Activated naive CD8-positive, alpha-beta T cell (primary cell): ENCODE results near the gene BMP8B.
"Not testable (repeated sequence)": the region's sequence is repeated elsewhere in the genome, so short reads cannot be mapped to it uniquely, and the experiment has no call there.

Experiments
- H3K27ac Mint-ChIP-seq: one replicate; pipeline ENCODE4 v1.8.0; 2021; ENCODE audit warnings: mixed read lengths
- H3K27me3 Mint-ChIP-seq: one replicate; pipeline ENCODE4 v1.8.0; 2021; ENCODE audit warnings: mixed read lengths
- H3K36me3 Mint-ChIP-seq: one replicate; pipeline ENCODE4 v1.8.0; 2021; ENCODE audit warnings: mixed read lengths
- H3K4me1 Mint-ChIP-seq: one replicate; pipeline ENCODE4 v1.8.0; 2021; ENCODE audit warnings: low read depth, mixed read lengths
- H3K4me3 Mint-ChIP-seq: one replicate; pipeline ENCODE4 v1.8.0; 2021; ENCODE audit warnings: mild to moderate bottlenecking, mixed read lengths
- H3K9me3 Mint-ChIP-seq: one replicate; pipeline ENCODE4 v1.8.0; 2021; ENCODE audit warnings: low read depth, mixed read lengths

The BMP8B gene

GRCh38 chr1:39791838-39792237 is 3.2 kb upstream of the BMP8B start:
- Mint-ChIP-seq H3K36me3 (no peaks in the 10 kb centered on the region), H3K27ac (no peak overlapping the region), H3K4me3 (no peak overlapping the region), H3K4me1 (peaks cover 11% of the 10 kb centered on the region), H3K27me3 (peaks cover 15% of the 10 kb centered on the region), H3K9me3 (no peaks in the 10 kb centered on the region)

DNA sequence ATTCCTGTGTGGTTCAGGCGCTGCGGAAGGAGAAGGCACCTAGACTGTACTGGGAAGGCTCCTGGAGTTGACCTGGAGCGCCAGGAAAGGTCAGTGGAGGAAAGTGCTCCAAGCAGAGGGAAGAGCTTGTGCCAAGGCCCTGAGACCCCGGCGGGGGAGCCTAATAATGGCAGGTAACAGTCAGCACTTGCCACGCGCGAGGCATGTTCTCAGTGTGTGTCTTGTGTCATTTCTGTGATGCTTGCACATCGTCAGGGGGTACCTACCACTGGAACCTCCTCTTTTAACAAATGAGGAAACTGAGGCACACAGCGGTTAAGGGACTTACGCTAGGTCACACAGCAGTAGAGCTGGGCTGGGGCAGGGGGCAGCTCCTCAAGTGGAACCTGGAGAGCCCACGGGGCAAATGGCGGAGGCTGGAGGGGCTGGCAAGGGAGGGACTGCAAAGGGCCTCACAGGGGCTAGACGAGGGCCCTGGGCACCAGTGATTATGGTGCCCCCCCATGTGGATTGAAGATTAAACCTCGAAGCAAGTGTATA is 976 bp upstream of the BMP8B start:
- H3K9me3 Mint-ChIP-seq: no peaks in the 10 kb centered on the region
- peak overlapping the region; percentile 55 for H3K27ac Mint-ChIP-seq
- peaks cover 15% of the 10 kb centered on the region for H3K27me3 Mint-ChIP-seq
- peaks cover 11% of the 10 kb centered on the region for H3K4me1 Mint-ChIP-seq
- H3K36me3 Mint-ChIP-seq: no peaks in the 10 kb centered on the region
- H3K4me3 Mint-ChIP-seq: peak overlapping the region; percentile 78

- Mint-ChIP-seq H3K27me3 (peaks cover 15% of the 10 kb centered on the region), H3K9me3 (no peaks in the 10 kb centered on the region), H3K36me3 (no peaks in the 10 kb centered on the region), H3K4me1 (peaks cover 11% of the 10 kb centered on the region), H3K27ac (no peak overlapping the region), H3K4me3 (no peak overlapping the region)
Measured at GRCh38 chr1:39788426-39788757, 273 bp downstream of the BMP8B start.

GRCh38 chr1:39787964-39788363 is 701 bp downstream of the BMP8B start:
- H3K9me3 Mint-ChIP-seq, H3K4me1 Mint-ChIP-seq, H3K4me3 Mint-ChIP-seq, H3K27ac Mint-ChIP-seq, H3K36me3 Mint-ChIP-seq: not testable (repeated sequence)
- peaks cover 13% of the 10 kb centered on the region for H3K27me3 Mint-ChIP-seq

GRCh38 chr1:39787468-39787867 is 1.2 kb downstream of the BMP8B start:
- Mint-ChIP-seq H3K9me3 (no peaks in the 10 kb centered on the region), H3K4me1 (peaks cover 5% of the 10 kb centered on the region), H3K27me3 (peaks cover 8% of the 10 kb centered on the region), H3K4me3 (peak overlapping the region; percentile 47), H3K36me3 (no peaks in the 10 kb centered on the region), H3K27ac (no peak overlapping the region)

- H3K4me3 Mint-ChIP-seq: peak overlapping the region; percentile 47
- not testable (repeated sequence) for H3K9me3 Mint-ChIP-seq, H3K36me3 Mint-ChIP-seq, H3K4me1 Mint-ChIP-seq, H3K27ac Mint-ChIP-seq, H3K27me3 Mint-ChIP-seq
Measured at GRCh38 chr1:39787108-39787375, 1.6 kb downstream of the BMP8B start.

GRCh38 chr1:39786303-39787107 is 2.2 kb downstream of the BMP8B start:
- not testable (repeated sequence) for H3K36me3 Mint-ChIP-seq, H3K27me3 Mint-ChIP-seq, H3K9me3 Mint-ChIP-seq, H3K4me1 Mint-ChIP-seq, H3K4me3 Mint-ChIP-seq, H3K27ac Mint-ChIP-seq

DNA sequence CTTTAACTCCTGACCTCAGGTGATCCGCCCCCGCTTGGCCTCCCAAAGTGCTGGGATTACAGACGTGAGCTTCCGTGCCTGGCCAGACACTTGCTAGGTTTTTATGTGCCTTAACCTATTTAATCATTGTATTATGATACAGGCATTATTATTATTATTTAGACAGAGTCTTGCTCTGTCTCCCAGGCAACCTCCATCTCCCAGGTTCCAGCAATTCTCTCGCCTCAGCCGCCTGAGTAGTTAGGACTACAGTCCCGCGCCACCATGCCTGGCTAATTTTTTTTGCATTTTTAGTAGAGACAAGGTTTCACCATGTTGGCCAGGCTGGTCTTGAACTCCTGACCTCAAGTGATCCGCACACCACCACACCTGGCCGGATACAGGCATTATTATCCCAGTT is 6.0 kb downstream of the BMP8B start:
- H3K4me1 Mint-ChIP-seq, H3K9me3 Mint-ChIP-seq, H3K4me3 Mint-ChIP-seq, H3K27ac Mint-ChIP-seq, H3K36me3 Mint-ChIP-seq, H3K27me3 Mint-ChIP-seq: not testable (repeated sequence)

DNA sequence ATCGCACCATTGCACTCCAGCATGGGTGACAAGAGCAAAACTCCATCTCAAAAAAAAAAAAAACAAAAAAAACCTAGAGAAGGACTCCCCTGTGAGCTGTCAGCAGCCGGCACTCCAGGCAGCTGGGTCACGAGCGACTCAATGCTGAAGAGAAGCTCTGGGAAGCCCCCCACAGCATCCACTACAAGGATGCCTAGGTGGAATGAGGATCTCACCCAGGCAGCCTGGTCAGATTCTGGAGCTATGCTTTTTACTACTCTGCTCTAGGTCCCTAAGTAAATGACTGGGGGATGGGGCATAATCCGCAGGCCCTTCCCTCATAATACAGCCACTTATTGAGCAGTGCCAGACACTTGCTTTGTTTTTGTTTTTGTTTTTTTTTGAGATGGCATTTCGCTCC is 6.6 kb downstream of the BMP8B start:
- H3K9me3 Mint-ChIP-seq: no peaks in the 10 kb centered on the region
- no peak overlapping the region for H3K4me3 Mint-ChIP-seq
- H3K36me3 Mint-ChIP-seq: no peaks in the 10 kb centered on the region
- H3K4me1 Mint-ChIP-seq: no peaks in the 10 kb centered on the region
- H3K27me3 Mint-ChIP-seq: peaks cover 2% of the 10 kb centered on the region
- H3K27ac Mint-ChIP-seq: no peak overlapping the region

DNA sequence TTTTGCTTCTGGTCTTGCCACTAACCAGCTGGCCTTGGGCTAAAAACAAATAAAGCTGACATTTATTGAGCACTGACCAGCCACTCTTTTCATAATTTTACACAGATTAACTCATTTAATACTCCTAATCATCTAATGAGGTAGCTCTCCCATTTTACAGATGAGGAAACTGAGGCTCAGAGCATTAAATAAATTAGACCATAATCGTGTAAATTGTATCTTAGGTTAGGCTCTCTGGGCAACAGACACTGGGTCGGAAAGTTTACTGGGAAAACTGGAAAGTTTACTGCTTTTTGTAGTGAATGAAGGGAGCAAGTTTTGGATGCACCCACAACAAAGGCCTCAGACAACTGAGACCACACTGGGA is 7.3 kb downstream of the BMP8B start:
- no peak overlapping the region for H3K4me3 Mint-ChIP-seq
- peaks cover 2% of the 10 kb centered on the region for H3K27me3 Mint-ChIP-seq
- H3K4me1 Mint-ChIP-seq: no peaks in the 10 kb centered on the region
- no peaks in the 10 kb centered on the region for H3K9me3 Mint-ChIP-seq
- H3K27ac Mint-ChIP-seq: no peak overlapping the region
- no peaks in the 10 kb centered on the region for H3K36me3 Mint-ChIP-seq

- Mint-ChIP-seq H3K4me1 (no peaks in the 10 kb centered on the region), H3K27me3 (peaks cover 2% of the 10 kb centered on the region), H3K4me3 (no peak overlapping the region), H3K36me3 (no peaks in the 10 kb centered on the region), H3K9me3 (no peaks in the 10 kb centered on the region), H3K27ac (no peak overlapping the region)
Measured at GRCh38 chr1:39779821-39780220, 8.8 kb downstream of the BMP8B start.

DNA sequence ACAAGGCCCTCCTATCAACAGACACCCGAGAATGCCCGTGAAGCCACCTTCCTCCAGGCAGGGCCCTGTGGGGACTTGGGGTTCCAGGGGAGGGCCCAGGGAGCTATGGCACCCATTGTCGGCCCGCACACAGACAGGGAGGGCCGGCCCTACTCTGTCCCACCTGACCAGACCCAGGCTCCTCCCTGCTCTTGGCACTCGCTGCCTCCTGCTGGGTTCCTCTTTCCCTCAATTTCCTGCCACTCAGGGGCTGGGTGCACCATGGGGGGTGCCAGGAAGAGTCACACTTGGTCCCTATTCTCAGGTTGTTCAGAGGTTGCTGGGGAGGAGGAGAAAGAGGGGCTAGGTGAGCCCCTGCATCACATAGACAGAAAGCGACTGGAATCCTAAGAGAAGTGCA is 9.5 kb downstream of the BMP8B start:
- Mint-ChIP-seq H3K27ac (no peak overlapping the region), H3K4me1 (no peaks in the 10 kb centered on the region), H3K4me3 (no peak overlapping the region), H3K27me3 (peaks cover 2% of the 10 kb centered on the region), H3K9me3 (no peaks in the 10 kb centered on the region), H3K36me3 (no peaks in the 10 kb centered on the region)

- H3K4me1 Mint-ChIP-seq, H3K27me3 Mint-ChIP-seq, H3K36me3 Mint-ChIP-seq, H3K27ac Mint-ChIP-seq, H3K9me3 Mint-ChIP-seq, H3K4me3 Mint-ChIP-seq: not testable (repeated sequence)
Measured at GRCh38 chr1:39778463-39779099, 10.1 kb downstream of the BMP8B start.

- not testable (repeated sequence) for H3K4me1 Mint-ChIP-seq, H3K4me3 Mint-ChIP-seq, H3K9me3 Mint-ChIP-seq, H3K36me3 Mint-ChIP-seq, H3K27me3 Mint-ChIP-seq, H3K27ac Mint-ChIP-seq
Measured at GRCh38 chr1:39777896-39778295, 10.8 kb downstream of the BMP8B start.

DNA sequence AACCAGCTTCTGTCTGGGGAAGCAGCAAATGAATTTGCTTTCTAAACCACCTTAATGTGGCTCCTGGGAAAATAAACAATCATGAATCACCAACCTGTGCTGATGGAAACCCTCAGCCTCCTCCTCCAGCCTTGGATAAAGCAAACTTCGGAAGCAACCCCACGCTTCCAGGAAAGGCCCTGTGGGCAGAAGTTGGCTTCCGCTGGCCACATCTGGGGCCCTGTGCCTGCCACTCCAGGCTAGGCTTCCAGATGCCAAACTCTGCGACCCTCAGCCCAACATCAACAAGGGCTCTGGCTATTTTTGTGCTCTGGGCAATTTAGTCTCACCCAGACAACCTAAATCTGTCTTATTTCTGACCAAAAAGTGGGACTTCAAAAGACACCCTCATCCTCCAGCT is 11.4 kb downstream of the BMP8B start:
- Mint-ChIP-seq H3K27me3 (peaks cover 2% of the 10 kb centered on the region), H3K9me3 (no peaks in the 10 kb centered on the region), H3K36me3 (no peaks in the 10 kb centered on the region), H3K4me1 (no peaks in the 10 kb centered on the region), H3K27ac (no peak overlapping the region), H3K4me3 (no peak overlapping the region)

DNA sequence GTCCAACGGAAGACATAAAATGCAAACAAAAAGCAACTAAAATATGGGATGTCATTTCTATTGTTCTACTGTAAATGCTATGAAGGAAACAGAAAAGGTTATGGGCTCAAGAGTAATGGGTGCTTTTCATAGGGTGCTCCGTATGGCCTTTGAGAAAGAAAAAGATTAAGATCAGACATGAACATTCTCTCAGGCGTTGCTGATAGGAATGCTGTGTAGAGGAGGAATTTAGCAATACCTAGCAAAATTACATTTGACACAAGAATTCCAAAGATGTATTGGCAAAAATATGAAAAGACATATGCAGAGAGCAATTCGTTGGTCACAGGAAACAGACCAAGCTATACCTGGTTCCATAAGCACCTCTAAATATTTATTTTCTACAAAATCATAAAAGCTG is 11.8 kb downstream of the BMP8B start:
- Mint-ChIP-seq H3K9me3 (no peaks in the 10 kb centered on the region), H3K27me3 (peaks cover 2% of the 10 kb centered on the region), H3K27ac (no peak overlapping the region), H3K4me3 (no peak overlapping the region), H3K36me3 (no peaks in the 10 kb centered on the region), H3K4me1 (no peaks in the 10 kb centered on the region)
